NCI-H82 treated with DMSO at 0.1 percent for 48 hours (cell line): Measurements from ENCODE around the gene CAMLG.
"Not testable (repeated sequence)": the region's sequence is repeated elsewhere in the genome, so short reads cannot be mapped to it uniquely, and the experiment has no call there.

ENCODE experiments used
- DNase-seq: peaks from one replicate; lab custom pipeline; 2025; ENCODE audit not compliant: unreplicated experiment; lab: John Stamatoyannopoulos, UW

CAMLG gene

GRCh38 chr5:134738133-134738962 lies at the start of gene CAMLG:
Gene CAMLG (plus strand): TSS chr5:134738548. CDS start chr5:134738621, 73 bp downstream.
- DNase-seq, result peak; percentile 83

- not testable (repeated sequence) for DNase-seq
Measured at GRCh38 chr5:134690144-134690543, 48.2 kb upstream of the CAMLG start.

GRCh38 chr5:134692722-134693121 lies 45.6 kb upstream of the CAMLG start:
- DNase-seq, result no peak

DNA sequence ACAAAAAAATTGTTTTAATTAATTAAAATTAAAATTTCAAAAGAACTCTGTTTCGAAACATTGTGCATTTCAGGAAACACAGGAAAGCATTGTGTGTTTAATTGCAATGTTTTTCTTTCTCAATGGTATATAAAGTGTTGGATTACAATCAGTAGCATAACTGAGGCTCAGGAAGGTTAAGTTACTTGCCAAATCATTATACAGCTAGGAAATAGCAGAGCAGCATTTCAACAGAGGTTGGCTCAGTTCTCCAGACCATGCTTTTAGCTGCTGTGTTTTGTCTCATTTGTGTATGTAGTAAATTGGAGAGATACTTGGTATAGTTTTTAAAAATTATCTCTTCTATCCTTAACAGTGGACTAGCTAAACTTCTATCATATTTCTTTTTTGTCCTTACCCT lies 30.0 kb upstream of the CAMLG start:
- DNase-seq, result no peak

DNA sequence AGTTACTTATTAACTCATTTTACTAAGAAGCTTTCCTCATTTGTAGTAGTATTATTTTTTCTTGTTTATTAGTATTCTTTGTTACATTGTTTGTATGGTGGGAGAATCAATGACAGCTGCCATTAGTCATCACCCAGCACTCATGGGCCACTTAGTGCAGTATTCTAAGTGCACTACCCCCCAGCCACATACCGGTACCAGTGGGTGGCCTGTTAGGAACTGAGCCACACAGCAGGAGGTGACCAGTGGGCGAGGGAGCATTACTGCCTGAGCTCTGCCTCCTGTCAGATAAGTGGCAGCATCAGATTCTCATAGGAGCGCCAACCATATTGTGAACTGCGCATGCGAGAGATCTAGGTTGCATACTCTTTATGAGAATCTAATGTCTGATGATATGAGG lies 24.2 kb upstream of the CAMLG start:
- DNase-seq, result no peak

DNA sequence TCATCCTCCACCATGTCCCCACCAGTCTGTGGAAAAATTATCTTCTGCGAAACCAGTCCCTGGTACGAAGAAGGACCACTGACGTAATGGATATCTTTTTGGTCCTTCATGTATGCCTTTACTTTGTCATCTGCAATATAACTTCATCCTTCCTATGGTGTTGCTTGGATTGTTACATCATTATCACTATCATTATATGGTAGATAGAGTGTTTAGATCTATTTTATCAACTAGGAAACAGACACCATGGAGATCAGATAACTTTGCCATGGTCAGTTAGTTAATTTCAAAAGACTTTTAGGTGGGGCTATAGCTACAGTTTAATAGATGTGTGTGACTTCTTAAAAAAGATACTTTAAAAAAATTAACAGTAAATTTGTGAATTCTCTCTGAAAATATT lies 23.8 kb upstream of the CAMLG start:
- no peak for DNase-seq

GRCh38 chr5:134715466-134715865 lies 22.9 kb upstream of the CAMLG start:
- DNase-seq, result not testable (repeated sequence)

DNA sequence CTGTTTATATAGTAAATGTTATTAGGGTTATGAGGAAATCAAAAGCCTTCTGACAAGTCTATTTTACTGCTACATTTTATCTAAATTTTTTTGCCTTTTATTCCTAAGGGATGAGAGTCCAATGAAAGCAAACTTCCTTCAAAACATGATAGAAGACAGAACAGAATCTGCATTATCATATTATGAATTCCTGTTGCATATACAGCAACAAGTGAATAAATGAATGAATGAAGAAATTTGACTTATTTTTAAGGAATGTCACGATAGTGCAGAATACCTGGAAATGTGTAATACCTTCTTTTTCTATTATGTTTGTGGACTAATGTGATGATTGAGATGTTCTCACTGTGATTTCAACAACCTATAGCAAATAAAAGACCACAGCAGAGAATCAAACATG lies 13.5 kb upstream of the CAMLG start:
- no peak for DNase-seq

GRCh38 chr5:134732819-134733218 lies 5.5 kb upstream of the CAMLG start:
- no peak for DNase-seq

- DNase-seq, result no peak
Measured at GRCh38 chr5:134735243-134735642, 3.1 kb upstream of the CAMLG start.

DNA sequence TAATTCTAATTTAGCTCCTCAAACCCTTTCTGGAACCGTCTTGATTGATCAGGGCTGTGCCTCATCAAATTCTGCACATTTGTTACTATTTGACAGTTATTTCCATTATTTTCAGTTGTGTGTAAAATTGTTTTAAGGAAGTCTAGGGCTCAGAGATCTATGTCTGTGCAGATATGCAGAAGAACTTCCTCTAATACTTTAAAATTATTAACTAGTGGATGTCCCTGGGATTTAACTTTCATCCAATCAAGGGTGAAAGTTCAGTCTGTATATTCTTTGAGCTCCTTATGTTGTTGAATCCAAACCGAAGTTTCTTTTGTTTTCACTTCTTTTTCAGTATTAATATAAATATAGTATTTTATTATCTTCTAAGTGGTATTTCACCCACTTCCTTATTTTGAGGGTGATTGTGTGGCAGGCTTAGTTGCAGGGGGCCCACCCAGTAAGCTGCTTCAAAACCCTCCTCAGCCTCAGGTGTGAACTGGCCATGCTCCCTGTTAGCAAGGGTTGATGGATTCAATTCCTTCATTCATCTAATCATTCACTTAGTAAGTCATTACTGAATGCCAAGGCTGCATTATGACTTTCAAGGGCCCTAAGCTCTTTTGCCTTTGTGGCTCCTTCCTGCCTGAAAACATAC lies 2.1 kb upstream of the CAMLG start:
- no peak for DNase-seq

DNA sequence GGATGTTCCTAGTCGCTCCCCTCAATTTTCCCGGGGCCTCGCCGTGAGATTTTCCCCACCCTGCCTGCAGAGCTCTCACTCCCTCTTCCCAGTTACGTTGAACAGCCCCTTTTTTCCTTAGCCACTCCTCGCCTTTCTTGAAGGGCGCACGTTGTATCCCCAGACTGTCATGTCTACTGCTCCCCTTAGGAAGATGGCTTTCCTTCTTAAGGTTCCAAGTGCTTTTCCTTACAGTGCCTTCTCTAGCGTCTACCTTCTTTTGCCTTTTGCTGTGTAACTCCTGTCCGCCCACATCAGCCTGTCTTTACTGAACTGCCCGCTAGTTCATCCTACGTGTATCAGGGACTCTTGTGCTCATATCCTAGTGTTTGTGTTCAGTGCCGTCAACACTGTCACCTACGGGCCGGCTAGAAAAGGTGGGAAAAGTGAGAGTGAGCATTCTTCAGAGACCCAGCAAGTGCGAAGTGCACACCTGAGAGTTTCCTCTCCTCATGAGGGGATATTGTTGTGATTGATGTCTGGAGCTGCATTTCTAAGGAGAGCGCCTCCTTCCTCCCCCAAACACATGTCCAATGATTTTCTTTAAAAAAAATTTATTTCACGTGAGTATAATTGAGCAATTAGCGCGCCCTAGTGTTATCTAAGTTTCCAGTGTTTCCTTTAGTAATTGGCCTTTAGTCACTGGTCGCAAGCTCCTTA lies 764 bp downstream of the CAMLG start:
- no peak for DNase-seq

DNA sequence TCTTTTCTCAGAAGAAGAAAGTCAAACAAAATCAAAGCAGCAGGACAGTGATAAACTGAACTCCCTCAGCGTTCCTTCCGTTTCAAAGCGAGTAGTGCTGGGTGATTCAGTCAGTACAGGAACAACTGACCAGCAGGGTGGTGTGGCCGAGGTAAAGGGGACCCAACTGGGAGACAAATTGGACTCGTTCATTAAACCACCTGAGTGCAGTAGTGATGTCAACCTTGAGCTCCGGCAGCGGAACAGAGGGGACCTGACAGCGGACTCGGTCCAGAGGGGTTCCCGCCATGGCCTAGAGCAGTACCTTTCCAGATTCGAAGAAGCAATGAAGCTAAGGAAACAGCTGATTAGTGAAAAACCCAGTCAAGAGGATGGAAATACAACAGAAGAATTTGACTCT lies 2.7 kb downstream of the CAMLG start:
- DNase-seq, result no peak

DNA sequence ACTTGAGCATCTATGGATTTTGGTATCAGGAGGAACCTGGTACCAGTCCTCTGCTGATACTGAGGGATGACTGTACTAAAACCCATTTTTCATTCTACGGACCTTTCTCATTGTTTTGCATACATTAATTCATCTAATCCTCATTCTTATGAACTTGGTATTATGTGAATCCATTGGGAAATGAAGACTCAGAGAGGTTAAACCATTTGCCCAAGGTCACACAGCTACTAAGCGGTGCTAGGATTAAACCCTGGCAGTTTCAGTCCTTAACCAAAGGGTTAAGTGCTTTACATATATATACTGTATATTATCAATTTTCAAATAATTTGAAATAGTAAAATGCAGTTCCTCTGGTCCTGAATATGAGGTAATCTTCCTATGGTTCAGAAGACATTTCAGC lies 3.8 kb downstream of the CAMLG start:
- DNase-seq, result no peak

DNA sequence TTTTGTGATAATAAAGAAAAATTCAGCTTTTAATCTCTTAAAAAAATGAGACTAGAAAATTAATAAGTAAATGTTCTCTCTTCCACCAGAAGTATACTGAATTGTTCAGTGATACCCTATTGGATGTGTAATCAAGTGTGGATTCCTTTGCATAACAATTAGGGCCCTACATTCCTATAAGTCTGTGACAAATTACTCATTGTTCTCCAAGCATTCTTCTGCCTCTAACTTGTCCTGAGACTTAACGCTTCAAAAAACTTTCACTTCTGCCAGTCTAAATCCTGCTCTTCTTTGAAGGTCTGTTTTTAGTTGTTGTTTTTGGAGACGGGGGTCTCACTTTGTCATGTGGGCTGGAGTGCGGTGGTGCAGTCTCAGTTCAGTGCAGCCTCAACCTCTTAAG lies 11.1 kb downstream of the CAMLG start:
- DNase-seq, result no peak

- DNase-seq, result no peak
Measured at GRCh38 chr5:134758176-134758503, 19.8 kb downstream of the CAMLG start.

DNA sequence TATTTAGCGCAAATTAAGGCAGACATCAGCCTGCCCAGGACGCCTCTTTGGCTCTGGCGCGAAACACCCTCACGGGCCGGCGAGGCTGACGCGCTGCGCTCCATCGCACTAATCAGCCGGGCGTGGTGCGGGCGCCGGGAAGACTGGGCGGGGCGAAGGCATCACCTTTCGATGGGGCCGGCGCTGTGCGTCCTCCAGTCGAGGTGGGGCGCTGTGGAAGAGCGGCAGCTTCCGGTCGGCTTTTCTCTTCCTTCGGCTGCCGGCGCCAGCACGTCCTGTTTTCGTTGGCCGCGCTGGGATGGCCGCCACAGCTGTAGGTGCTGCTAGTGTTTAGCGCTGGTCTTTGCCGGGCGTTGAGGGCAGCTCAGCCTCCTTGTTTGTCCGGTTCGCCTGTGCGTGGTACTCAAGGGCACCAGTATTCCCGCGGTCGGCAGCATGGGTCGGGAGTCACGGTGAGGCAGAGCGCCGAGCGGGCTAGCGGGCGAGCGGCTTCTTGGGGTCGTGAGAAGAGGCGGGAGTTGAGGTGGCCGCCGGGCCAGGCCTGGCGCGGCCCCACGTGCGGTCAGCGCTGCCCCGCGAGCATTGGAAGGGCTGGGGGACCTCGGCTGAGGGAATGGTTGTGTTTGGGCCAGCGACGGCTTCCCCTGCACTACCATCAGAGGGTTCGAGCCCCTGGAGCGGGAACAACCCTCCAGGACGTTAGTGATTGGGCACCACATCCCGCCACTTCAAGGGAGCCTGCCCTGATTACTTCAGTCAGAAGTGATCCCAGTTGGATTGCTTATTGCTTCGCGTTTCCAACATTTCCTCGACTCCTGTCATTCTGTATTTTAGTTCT lies 20.4 kb downstream of the CAMLG start, which contains the start of gene DDX46:
Gene DDX46 (plus strand): TSS at position 276 of the 838 bp plus-strand sequence. CDS start 160 bp downstream, at position 436.
- DNase-seq, result peak; percentile 78

- not testable (repeated sequence) for DNase-seq
Measured at GRCh38 chr5:134767528-134768291, 29.4 kb downstream of the CAMLG start.

DNA sequence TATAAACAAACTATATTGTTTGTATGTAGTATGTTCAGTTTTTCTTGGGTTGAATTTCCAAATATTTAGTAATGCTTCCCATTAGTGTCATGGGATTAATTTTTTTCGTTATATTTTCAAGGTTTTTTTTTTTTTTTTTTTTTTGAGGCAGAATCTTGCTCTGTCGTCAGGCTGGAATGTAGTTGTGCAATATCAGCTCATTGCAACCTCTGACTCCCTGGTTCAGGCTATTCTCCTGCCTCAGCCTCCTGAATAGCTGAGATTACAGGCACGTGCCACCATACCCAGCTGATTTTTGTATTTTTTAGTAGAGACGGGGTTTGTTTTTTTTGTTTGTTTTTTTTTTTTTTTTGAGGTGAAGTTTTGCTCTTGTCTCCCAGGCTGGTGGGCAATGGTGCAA lies 30.9 kb downstream of the CAMLG start:
- no peak for DNase-seq

- DNase-seq, result no peak
Measured at GRCh38 chr5:134772461-134773125, 34.2 kb downstream of the CAMLG start.
